HG02798 (cell line): ENCODE measurements around the gene USP33.
A peak's percentile ranks its signal among the peaks of the same experiment; 100 is the strongest.
"Not testable (repeated sequence)": the region's sequence is repeated elsewhere in the genome, so short reads cannot be mapped to it uniquely, and the experiment has no call there.

Experiments used
- ATAC-seq: cut with Tn5 transposase; IDR thresholded peaks from one replicate; pipeline ENCODE4 v1.9.1; 2021; ENCODE audit warnings: mild to moderate bottlenecking; ENCODE audit not compliant: unreplicated experiment, poor library complexity

Gene USP33

GRCh38 chr1:77759071-77760028, at the start of gene USP33:
USP33 (minus strand) TSS chr1:77759852; CDS start chr1:77741697, 18,155 bp downstream.
- peak; percentile 98 for ATAC-seq

- ATAC-seq, result no peak
Observed at GRCh38 chr1:77803371-77803770, 43.7 kb upstream of the USP33 start.

GRCh38 chr1:77802026-77802425, 42.4 kb upstream of the USP33 start:
- ATAC-seq, result no peak

GRCh38 chr1:77797991-77798390, 38.3 kb upstream of the USP33 start:
- no peak for ATAC-seq

GRCh38 chr1:77796695-77797405, 37.2 kb upstream of the USP33 start:
- ATAC-seq, result no peak

- ATAC-seq, result no peak
Observed at GRCh38 chr1:77794550-77794949, 34.9 kb upstream of the USP33 start.

GRCh38 chr1:77786093-77786741, 26.6 kb upstream of the USP33 start:
- ATAC-seq, result not testable (repeated sequence)

GRCh38 chr1:77783141-77783540, 23.5 kb upstream of the USP33 start:
- no peak for ATAC-seq

GRCh38 chr1:77781683-77782082, 22.0 kb upstream of the USP33 start:
- ATAC-seq, result peak; percentile 24

GRCh38 chr1:77779529-77780281, 20.1 kb upstream of the USP33 start, which contains the start of gene MIGA1:
MIGA1 (plus strand) TSS chr1:77779649; CDS start chr1:77783253, 3,604 bp downstream.
- peak; percentile 97 for ATAC-seq

GRCh38 chr1:77776007-77776700, 16.5 kb upstream of the USP33 start:
- no peak for ATAC-seq

GRCh38 chr1:77768006-77768405, 8.4 kb upstream of the USP33 start:
- ATAC-seq, result no peak

- no peak for ATAC-seq
Observed at GRCh38 chr1:77762072-77762476, 2.4 kb upstream of the USP33 start.

- no peak for ATAC-seq
Observed at GRCh38 chr1:77757603-77758002, 2.0 kb downstream of the USP33 start.

- ATAC-seq, result no peak
Observed at GRCh38 chr1:77757066-77757584, 2.5 kb downstream of the USP33 start.

- ATAC-seq, result no peak
Observed at GRCh38 chr1:77756052-77756754, 3.4 kb downstream of the USP33 start.

- not testable (repeated sequence) for ATAC-seq
Observed at GRCh38 chr1:77749489-77749888, 10.2 kb downstream of the USP33 start.

- ATAC-seq, result no peak
Observed at GRCh38 chr1:77744576-77744975, 15.1 kb downstream of the USP33 start.
